Hematopoietic multipotent progenitor cell treated with erythropoietin and hydrocortisone succinate and interleukin-3 and kit ligand, for 15 days (in vitro differentiated cells): ENCODE measurements around the gene UNCX.

Source experiments
- DNase-seq: peaks from one replicate; pipeline ENCODE4 v3.0.0-alpha.2; 2015; ENCODE audit warnings: low spot score

UNCX gene

DNA sequence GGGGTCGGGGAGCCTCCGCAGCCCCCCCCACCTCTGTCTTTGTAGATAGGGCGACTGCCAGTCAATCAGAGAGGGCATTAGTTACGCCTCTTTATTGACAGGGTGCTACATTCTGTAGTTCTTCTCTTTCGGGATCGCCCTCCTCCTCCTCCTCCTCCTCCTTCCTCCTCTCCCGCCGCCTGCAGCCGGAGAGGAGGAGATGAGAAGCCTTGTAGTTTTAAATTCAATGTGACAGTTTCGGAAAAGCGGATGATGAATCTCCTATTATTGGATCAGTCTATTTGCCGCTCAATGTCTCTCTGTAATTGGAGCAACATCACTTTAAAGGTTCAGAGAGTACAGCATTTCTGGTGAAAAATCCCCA is 587 bp upstream of the UNCX start:
- no peak for DNase-seq

DNA sequence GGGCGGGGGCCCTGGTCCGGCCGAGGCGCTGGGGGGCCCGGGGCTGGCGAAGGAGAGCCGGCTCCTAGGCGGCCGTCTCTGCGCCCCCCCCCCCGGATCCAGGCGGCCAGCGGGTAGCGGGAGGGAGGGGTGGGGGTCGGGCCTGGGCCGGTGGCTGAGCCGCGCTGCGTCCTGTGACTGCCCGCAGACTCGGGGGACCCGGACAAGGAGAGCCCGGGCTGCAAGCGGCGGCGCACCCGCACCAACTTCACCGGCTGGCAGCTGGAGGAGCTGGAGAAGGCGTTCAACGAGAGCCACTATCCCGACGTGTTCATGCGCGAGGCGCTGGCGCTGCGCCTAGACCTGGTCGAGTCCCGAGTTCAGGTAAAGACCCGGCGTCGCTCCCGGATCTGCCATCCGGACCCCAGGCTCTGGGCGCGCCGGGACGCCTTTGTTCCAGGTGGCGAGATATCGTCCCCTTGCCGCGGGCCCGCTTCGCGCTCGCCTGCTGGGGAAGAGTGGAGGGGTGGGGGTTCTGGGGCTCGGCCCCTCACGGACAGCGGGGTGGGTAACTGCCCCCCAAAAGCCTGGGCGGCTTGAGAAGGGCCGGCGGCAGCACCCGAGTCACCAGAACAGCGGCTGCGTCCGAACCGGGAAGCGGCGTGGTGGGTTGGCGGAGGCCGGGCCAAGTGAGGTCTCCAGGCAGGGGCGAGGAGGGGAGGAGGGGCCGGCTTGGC is 819 bp downstream of the UNCX start:
- no peak for DNase-seq

DNA sequence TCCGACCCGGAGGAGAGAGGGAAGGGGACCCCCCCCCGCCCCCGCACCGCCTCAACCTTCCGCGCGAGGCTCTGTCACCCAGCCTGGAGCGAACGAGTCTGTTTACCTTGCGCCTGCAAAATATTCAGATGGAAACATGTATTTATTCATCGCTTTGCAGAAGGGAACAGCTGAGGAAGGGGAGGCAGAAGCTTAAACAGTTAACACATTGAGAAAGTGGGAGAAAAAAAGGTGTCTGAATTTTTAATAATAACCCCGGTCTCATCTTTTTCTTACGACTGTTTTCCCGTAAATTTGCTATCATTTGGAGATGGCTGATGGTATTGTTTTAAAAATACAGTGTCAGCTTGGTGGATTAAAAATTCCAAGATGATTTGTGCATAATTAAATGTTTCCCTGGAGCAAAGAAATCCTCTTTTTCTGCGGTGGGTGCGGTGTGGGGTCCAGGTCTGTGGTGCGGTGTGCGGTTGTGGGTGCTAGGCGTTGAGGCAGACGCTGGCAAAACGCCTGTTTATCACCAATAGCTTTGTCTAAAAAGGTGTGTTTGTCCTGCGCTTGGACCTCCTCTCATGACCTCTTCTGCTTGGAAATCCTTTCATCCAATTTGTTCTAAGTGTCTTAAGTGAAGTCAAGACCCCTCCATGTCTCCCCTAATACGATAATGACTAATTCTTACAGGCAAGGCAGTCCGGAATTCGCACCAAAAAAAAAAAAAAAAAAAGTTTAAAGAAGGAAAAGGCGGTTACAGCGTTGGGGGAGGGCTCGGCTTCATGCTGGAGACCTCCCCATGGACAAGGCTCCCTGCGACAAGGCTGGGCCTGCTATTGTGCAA is 1.6 kb downstream of the UNCX start:
- DNase-seq, result no peak

DNA sequence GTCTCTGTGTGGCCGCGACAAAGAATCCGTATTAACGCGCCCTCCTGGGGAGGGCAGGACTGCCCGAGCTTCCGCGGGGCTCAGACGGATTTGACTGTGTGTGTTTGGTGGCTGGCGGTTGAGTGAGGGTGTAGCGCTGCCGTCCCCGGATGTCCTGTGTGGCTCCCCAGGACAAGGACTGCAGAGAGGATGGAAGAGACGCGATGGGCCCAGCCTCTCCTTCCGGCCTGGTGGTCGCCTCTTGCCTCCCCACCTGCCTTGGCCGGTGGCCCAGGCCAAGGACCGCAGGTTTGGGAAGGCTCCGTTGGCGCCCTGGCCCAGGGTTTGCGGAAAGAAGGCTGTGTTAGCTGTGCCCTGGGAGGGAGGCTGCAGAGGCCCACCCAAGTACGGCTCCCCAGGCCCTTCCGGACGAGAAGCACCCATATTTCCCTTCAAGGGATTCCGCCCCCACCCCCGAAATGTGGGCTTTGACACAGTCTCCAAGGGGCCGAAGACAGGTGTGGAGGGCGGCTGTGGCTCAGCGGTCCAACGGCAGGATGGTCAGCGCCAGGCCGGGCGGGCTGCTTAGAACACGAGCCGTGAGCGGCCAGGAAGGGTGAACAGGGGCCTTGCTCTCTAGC is 2.3 kb downstream of the UNCX start:
- DNase-seq, result no peak

DNA sequence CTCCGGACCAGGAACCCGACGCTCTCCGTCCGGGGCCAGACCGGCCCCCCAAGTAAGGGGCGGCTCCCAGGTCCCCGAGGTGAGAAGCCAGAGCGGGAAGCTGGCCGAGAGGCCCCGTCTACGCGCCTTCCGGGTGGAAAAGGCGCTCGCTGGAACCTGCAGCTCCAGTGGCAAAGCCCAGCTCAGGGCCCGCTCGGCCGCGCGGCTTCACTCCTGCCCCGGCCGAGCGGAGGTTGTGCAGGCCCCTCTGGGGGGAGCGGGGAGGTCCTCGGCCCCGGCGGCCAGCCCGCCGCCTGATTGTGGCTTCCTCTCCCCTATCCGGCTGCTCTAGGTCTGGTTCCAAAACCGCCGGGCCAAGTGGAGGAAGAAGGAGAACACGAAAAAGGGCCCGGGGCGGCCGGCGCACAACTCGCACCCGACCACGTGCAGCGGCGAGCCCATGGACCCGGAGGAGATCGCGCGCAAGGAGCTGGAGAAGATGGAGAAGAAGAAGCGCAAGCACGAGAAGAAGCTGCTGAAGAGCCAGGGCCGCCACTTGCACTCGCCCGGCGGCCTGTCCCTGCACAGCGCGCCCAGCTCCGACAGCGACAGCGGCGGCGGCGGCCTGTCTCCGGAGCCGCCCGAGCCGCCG is 2.9 kb downstream of the UNCX start:
- DNase-seq, result no peak

DNA sequence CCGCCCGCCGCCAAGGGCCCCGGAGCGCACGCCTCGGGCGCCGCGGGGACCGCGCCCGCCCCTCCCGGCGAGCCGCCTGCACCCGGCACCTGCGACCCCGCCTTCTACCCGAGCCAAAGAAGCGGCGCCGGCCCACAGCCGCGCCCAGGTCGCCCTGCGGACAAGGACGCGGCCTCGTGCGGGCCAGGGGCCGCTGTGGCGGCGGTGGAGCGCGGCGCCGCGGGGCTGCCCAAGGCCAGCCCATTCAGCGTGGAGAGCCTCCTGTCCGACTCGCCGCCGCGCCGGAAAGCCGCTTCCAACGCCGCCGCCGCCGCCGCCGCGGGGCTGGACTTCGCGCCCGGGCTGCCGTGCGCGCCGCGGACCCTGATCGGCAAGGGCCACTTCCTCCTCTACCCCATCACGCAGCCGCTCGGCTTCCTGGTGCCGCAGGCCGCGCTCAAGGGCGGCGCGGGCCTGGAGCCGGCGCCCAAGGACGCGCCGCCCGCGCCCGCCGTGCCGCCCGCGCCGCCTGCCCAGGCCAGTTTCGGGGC is 3.5 kb downstream of the UNCX start:
- no peak for DNase-seq

DNA sequence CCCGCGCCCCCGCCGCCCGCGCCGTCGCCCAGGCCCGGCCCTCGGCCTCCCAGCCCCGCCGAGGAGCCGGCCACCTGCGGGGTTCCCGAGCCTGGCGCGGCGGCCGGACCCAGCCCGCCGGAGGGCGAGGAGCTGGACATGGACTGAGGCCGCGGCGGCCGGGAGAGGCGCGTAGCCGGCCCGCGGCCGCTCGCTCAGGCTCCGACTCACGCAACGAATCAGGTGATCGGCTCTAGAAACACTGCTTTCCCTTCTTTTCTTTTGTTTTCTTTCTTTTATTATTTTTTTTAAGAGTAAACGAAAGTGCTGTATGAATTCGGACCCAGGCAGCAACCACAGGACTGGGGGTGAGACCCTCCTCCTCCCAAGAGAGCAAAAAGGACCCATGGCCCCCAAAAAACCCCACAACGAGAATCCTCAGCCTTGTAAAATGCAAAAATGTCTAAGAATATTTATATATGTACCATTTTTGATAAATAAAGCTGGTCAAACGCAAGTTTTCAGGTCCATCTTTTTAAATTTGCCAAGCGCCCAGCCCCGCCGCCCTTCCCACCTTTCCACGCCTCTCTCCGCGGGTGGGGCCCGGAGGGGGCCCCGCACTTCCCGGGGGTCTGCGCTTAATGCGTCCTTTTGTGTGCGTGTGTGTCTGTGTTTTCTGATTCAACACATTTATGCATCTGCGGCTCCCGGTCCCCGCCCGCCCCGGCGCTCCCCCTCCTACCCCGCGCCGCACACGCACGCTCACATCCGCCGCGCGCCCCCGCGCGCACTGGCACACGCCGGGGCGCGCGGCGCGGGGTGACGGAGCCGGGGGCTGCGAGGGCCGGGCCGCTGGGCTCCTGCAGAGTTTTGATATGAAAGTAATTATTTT is 4.4 kb downstream of the UNCX start:
- DNase-seq, result no peak

DNA sequence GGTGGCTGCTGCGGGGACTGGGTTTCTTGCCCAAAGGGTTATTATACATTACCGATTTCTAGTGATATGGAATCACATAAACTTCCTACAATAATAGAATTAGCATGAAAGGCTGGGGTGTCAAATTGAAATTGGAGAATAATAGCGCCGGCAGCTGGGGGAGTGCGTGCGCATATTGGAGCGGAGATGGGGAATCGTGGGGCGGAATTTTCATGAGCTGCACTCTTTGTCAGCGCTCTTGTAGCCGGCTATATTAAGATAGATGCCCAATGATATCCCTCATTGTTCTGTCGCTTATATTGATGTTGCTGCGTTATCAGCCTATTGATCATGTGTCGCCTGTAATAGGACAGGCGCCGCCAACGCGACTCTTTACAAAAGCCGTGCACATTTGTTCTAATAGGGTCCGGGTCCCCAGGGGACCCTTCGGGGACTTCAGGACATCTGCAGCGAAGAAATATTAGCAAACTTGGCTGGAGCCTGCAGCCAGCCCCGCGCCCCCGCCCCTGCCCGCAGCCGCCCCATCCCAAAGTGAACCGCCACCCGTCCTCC is 5.1 kb downstream of the UNCX start:
- no peak for DNase-seq

DNA sequence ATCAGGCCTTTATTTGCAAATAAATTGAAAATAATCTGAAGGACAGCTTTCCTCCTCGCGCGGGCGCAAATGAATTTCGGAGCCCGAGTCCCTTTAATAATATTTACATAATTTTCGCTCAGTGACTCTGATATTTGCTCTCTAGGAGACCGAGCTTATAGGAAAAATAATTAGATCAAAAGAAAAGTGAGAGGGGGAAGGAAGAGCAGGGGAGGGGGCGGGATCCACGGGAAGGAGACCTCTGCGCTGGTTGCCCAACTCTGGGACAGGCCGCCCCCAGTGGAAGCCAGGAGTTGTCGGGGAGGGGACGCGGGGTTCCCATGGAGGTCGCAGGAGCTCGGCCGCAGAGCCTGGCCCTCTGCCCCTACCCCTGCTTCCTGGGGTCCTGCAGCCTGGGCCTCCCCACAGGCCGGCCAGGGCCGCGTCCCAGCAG is 5.8 kb downstream of the UNCX start:
- no peak for DNase-seq

DNA sequence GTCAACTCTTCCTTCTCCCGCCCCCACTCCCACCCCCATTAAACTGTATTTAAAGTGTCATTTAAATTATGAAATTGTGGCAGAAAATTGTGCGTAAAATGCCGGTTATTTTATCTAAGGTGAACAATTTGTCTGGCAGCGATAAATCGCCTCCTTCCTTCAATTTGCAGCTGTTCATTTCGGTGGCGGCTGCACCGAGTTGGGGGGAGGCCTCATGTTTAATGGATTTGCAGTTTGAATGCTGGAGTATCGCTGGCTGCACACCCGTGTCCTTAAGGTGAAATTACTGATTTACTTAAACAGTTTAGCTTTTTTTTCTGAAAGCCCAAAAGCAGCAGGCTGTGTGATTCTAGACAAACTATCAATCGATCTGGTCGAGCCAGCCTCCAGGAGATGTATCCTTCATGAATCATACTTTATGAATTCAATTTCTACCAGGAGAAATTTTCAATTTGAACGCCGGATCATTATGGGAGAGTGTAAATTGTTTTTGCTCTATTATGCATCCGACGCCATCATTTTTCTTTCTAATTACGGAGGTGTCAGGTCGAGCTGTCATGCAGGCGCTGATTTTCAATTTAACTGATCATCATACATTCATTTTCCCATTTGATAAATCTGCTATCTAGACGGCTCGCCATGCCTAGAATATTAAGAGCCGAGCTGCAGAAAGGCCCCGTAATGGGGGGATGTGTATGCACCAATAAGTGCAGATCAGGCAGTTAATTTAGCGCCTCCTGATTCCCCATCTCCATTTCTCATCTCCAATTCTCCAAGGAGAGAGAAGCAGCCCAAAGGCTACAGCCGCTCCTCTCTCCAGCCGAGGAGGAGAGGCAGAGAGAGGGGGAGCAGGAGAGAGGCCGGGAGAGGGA is 6.5 kb downstream of the UNCX start:
- no peak for DNase-seq

DNA sequence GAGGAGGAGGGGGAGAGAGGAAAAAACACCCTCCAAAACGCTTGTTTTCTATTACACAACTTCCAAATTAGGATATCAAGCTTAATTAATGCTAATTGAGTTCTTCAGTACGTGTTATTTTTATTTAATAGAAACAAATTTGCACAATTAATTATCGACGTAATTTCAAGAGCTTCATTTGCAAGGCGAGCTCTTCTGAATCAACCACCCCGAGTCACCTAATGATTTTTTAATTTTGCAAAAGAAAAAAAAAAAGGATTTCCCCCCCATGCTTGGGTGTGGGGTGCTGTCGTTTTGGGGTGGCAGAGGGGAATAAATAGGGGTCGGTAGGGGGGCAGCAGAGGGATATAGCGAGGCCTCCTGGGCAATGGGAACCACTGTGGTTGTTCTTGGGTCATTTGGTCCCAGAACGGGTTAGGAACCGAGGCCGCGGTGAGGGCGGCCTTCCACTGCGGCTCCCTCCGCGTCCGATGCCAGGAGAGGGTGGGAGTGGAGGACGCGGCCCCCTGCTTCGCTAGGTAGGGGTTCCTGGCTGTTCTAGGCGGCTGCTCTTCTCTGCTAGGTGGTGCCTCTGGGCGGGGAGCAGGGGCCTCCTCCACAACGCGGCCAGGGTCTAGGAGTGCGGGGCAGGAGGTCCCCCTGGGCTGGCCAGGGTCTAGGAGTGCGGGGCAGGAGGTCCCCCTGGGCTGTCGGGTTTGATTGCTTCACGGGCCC is 7.3 kb downstream of the UNCX start:
- DNase-seq, result no peak

DNA sequence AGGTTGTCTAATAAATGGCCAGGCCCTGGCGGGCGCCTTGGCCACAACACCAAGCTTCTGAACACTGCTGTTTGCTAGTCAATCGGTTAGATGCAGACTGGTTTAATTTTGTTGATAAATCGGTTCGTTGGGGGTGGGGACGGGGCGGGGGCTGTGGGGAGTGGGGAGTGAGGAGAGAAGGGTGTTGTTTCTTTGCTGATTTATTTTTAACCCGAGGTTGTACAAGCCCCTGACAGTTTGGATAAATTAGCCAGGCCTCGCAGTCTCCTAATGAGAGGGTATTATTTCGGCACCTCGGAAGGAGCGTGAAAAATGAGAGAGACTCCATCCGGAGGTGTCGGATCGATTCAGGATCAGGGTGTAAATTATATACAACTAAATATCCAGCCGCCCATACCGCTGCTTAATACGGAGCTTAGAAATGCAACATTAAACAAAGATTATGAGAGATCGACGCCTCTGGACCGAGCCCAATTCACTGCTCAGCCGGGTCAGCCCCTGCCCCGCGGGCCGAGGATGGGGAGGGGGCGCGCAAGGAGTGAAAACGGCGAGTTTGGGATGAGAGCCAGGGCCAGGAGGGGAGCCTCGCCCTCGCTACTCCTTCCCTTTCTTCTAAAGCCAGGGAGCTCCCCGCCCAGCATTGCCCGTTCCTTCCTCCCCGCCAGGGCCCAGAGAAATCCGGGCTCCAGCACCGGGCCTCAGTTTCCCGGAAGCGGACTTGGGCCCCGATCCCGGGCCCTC is 8.0 kb downstream of the UNCX start:
- DNase-seq, result no peak

DNA sequence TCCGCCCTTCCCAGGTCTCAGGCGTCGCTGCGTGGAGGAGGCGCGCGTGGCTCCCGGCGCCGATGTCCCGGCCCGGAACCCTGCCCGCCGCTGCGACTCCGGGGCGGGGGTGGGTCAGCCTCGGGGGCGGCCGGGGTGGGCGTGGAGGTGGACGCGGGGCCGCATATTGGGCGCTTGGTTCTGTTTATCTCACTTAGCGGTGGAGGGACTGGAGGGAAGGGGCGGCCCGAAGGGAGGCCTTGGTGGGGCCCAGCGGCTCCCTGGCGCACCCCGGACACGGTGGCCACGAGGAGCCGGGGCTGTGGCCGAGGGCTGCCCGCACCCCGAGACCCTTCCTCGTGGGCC is 8.6 kb downstream of the UNCX start:
- DNase-seq, result no peak

DNA sequence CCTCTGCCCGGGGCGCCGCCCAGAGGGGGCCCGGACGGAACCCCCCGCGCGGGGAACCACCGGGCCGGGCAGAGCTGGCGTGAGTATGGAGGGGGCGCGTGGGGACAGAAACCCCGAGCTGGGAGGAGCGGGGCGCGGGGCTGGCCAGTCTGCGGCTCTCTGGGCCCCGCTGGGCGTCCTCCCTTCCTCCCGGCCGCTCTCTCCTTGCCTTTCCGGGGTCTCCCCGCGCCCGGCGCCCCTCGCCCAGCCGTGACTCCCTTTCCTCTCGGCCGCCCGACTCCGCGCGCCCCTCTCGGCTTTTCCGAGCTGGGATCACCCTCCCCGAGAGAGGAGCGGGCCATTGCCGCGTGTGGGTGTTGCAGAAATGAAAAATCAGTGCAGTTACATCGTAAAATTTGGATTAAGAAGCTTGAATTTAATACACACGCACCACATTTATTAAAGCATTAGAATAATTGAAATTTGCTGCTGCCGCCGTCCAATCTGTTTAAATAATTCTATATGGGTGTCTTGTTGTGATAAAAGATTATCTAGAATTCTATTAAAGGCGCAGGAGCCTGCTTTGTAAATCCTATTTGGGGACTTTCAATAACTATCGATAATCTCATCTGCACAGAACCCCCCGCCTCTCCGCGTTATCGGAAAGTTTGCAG is 9.1 kb downstream of the UNCX start:
- DNase-seq, result no peak

DNA sequence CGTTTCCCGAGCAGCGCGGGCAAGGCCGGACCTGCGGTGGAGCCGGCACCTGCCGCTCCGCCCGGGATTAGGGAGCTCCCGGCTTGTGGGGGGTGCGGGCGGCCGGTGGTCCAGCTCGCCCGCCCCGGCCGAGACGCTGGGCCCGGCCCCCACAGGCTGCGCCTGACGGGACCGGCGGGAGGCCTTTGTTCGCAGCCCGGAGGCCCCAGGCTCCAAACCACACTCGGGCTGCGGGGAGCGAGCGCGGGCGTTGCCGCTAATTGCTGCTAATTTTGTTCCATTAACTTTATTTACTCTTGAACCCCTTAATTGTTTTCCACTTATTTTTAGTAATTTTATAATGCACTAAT is 9.6 kb downstream of the UNCX start:
- no peak for DNase-seq

DNA sequence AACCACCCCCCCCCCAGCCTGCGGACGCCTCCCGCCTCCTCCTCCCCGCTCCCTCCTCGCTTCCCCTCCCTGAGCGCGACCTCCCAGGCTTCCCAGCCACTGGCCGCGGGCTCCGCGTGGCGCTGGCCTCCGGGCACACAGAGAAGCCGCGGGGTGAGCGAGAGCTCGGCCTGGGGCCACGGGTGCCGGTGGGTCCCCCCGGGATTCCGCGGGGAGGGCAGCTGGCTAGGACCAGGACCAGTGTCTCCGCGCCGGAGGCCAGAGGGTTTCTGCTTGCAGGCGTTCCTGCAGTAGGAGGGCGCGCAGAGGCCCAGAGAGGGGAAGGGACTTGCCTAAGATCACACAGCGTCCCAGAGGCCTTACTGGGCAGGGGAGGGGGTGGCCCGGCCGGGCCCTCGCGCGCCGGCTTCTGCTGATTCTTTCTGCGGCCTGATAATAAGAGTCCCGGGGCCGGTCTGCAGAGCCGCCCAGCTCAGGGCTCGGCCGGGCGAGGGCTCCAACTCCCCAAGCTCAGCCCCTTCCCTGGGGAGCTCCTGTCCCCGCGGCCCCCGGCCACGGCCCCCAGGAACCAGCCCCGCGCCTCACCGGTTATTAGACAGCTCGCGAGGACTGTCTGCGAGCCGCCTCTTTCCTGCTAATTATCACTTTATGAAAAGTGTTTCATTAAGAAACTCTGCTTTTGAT is 10.1 kb downstream of the UNCX start:
- DNase-seq, result no peak

DNA sequence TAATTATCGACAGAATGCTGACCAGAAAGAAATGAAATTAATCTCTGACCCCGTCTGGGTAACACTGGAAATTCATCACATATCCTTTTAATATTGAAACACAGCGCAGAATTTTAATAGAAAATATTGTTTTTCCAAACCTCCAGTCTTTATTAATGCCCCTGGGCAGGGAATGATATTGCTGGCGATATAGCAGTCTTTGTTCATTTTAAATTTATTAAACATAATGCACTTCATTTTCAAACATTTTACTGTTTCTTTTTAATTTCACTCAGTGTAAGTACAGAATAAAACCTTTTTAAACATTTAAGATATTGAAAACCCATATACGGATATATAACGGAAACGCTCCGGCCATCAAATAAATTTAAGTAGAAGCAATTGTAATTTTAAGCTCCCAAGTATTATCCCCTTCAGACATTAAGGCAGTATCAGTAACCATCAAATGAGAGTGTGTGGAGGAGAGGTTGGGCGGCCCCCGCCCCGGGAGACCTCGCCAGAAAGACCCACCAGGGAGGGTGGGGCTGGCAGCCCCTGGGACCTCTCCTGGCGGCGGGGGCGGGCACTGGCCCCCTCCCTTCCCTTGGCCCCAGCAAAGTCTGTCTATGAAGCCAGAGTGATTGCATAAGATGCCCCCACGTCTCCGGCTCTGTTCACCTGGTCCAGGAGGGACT is 10.8 kb downstream of the UNCX start:
- no peak for DNase-seq
